ENCODE data around the gene MORN2.

MORN2 gene

DNA sequence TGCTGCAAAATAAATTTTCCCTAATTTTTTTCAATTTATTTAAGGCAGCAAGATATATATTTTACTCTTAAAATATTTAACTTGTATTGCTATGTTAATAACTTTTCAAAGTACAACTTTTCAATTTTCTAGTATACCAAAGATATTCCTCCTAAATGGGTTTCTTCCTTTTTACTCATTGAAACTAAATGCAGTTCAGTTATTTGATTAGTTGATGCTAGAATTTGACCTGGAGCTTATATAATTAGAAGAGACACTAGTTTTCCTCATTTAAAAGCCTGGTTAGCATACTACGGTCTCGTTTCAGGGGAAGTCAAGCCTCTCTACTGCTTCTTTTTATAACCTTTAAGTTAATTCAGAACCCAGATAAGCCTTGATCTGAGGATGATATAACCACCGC lies 13.8 kb downstream of the MORN2 start, which contains the start of gene ARHGEF33:
Gene ARHGEF33, plus strand, starts transcription at position 301 of the 400 bp plus-strand sequence. CDS start 29,573 bp downstream, outside the sequence.
- no peak for DNase-seq (ENCODE audit: low spot score)

DNA sequence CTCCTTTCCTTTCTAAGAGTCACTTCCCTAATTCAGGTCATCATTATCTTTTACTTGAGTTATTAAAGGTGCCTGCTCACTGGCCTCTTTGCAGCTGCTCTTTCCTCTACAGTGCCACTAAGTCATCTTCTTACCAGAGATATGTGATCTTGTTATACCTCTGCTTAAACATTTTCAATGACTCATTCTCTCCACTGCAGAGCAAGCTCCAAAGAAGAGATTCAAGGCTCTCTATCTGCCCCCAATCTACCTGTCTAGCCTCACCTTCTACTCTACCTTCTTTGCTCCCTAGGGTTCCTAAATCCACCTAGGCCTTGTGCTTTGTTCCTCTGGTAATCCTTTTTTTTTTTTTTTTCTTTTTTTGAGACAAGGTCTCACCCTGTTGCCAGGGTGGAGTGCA lies 17.0 kb downstream of the MORN2 start:
- peak; percentile 10 for DNase-seq (ENCODE audit: low spot score)

DNA sequence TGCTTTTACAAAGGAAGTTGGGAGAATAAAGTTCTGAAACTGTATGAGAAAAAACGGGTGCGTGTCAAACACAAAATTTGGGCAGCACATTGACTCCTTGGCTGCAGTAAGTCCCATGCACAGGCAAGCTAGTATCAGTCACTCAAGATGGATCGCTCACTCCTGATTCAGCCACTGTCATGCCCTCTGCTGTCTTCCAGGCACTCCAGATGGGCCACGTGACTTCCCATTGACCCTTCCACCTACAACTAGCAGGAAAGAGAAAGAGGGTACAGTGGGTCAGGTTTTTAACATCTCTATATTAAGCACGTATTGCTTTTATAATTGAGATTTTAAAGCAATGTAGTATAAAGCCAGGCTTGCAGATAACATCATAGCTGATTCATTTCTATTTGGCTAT lies 22.5 kb downstream of the MORN2 start:
- no peak for DNase-seq (ENCODE audit: low spot score)

DNA sequence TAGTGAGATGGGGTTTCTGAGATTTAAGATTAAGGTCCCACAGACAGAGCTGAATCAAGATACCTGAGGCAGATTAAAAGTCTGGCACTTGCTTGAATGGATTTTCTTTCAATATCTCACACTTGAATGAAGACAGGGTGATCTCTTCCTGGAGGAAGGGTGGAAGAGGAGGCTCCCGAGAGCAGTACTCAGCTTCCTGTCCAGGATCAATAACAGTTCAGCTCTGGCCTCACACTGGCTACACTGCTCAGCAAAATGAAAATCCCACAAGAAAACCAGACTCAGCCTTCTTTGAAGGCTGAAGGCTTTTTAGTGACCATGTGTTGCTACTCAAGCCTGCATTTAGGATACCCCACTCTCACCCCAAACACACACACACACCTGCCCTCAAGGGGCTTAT lies 24.9 kb downstream of the MORN2 start:
- no peak for DNase-seq (ENCODE audit: low spot score)

DNA sequence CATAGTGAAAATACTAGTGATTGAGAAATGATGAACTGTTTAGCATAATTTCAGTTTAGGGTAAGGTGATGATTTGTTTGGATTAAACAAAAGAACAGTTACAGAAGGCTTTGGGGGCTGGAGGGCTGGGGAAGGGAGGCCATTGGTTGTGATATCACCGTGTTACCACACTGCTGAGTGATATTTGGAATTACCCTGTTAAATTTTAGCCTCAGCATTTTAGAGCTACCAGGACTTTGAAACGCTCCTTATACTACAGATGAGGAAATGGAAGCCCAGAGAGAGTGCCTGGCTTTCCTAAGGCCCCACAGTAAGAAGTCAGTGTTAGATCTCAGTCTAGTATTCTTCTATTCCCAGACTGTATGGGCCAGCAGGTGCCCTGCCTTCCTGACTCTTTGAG lies 29.5 kb downstream of the MORN2 start:
- DNase-seq (ENCODE audit: low spot score): no peak

DNA sequence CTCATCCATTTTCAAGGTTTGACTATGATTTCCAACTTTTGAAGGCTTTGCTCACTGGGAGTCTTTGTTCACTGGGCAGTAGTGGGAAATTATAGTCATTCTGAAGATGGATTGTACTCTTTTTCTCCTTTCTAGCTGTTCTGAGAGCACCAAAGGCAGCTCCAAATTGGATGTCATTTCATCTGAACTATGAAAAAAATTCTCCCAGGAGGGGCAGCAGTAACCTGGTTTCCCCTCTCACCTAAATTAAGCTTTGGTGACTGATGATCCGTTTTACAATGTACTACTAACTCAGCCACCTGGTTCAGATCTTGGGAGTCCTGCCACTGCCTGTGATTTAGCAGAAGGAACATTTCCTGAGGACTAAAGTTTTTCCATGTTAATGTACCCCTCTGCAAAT lies 31.5 kb downstream of the MORN2 start:
- no peak for DNase-seq (ENCODE audit: low spot score)

DNA sequence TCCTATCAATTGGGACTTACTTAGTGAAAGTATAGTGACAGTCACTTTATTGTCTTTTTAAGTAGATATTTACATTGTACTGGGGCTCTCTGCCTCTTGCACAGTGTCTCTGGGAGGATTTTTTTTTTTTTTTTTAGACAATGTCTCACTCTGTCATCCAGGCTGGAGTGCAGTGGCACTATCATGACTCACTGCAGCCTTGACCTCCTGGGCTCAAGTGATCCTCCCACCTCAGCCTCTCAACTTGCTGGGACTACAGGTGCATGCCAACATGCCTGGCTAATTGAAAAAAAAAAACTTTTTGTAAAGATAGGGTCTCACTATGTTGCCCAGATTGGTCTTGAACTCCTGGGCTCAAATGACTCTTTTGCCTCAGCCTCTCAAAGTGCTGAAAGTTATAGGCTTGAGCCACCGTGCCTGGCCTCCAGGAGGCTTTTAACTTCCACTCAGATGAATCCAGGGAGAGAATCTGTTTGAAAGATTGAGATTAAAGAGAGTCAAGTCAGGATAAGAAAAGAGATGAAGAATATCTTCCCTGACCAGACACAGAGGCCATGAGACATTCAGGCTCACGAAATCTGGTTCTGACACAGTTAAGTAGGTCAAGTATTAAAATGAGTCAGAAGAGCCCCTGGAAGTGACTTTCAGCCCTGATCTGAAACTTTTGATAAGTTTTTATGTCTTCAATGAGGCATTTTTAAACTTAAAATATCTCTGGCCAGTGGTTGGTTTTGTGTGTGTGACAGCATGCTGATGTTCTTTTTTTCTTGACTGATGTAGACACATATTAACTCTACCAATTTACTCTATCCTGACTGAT lies 32.2 kb downstream of the MORN2 start:
- peak; percentile 23 for DNase-seq (ENCODE audit: low spot score)

DNA sequence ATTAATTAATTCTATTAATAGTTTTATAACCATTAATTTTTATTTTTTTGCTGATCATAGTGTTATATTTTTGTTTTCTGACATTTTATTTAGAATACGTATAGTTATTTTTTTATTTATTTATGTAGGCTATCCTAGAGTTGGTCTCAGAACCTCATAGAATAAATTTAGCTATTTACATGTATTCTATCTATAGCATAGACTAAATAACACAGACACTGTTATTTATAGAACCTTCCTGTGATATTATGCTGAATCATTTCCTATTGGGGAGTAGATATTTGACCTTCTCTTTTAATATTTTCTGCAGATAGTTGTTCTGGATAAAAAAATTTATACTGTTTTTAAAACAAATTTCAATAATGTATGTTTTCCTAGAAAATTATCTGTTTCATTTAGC lies 34.1 kb downstream of the MORN2 start:
- no peak for DNase-seq (ENCODE audit: low spot score)

DNA sequence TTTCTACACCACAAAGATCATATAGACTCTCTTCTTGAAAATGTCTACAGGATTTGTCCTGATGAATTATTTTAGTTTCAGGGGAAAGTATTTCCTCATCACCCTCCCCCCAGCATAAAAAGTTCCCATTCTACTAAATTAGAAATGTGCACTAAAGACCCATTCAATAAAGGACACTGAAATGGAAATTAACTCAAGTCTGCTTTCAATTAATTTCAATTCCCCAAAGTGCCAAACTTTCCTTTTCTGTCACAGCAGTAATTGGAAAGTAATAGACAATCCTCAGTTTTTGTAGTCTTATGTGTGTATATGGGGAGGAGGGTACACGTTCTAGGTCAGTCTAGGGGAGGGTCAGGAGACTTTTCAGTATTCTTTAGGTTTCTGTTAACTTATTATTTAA lies 35.4 kb downstream of the MORN2 start:
- no peak for DNase-seq (ENCODE audit: low spot score)

DNA sequence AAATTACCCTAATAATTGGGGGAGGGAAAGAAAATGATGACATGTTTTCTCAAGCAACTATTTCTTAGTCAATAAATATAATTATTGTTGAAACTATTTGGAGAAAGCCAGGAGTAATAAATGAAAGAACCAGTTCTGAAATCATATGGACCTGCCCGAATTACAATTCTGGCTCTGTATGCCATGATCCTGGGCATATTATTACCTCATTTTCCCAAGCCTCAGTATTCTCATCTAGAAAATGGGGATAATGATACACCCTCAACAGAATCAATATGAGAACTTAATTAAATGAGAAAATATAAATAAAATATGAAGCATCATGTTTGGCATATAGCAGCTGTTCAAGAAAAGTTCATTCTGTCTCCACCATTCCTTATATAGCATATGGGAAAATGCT lies 36.8 kb downstream of the MORN2 start:
- DNase-seq (ENCODE audit: low spot score): no peak

DNA sequence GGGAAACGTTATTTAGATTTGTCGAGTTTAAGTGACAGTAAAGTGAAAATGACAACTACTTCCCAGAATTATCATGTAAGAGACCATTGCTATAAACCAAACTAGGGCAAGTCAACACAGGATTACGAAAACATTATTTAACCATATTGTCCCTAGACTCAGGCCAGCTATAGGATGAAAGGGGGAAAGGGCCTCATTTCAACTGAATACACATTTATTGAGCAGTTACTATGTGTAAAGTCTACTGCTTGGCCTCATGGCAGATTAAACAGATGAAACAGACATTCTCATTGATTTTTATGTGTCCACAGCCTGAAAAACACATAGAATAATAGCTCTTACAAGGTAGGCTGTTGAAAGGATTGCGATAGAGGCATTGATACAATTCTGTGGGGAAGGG lies 46.6 kb downstream of the MORN2 start:
- no peak for DNase-seq (ENCODE audit: low spot score)

DNA sequence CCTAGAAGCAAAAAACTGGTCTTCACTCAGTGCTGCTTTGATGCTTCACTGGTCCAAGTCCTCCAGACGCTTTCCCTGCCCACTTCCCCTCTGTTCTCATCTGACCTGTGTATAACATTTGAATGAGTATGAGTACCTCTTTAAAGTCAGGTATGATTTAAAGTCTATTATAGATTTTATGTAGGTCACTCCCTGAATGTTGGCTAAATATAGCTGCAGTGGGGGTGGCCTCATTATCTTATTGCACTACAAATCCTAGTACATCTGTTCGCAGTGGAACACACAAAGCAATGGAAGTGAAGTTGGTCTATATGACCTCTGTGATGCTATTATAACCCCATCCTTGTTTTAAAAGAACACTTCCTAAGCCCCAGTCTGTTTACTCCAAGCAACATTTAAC lies 47.1 kb downstream of the MORN2 start:
- no peak for DNase-seq (ENCODE audit: low spot score)

DNA sequence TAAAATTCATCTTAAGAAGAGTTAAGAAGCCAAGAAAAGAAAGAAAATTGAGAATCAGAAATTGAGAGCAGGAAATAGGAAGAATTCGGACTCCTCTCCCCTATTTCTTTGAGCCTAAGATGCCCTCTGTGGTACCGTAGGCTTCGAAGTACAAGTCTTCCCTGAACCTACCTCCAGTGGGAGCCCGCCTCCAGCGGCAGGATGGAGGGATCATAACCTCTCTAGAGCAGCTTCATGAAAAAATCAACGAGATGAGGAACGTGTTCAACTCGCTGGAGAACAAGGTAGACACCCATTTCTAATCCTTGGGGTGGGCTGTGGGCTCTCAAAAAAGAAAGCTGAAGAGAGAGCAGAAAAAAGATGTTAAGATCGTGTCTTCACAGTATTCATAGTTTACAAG lies 50.2 kb downstream of the MORN2 start:
- DNase-seq (ENCODE audit: low spot score): no peak

DNA sequence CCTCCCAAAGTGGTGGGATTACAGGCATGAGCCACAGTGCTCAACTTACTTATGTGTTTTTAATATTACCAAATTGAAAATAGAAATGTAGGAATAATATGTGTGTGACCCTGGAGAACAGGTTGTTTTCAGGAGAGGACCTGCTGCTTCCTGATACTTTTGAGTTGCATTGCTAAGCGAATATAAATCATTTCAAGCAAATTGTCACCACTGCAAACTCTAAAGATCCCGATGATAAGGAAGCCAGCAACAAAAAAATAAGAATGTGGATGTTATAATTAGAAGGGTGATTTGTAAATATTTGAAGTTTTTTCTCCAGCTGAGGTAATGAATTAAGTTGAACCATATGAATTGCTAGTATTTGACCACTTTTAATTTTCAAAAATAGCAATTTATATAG lies 54.8 kb downstream of the MORN2 start:
- no peak for DNase-seq (ENCODE audit: low spot score)
